Measurements from ENCODE around the gene BCDIN3D. TPM values are rescaled to one million over a fixed set of nuclear protein-coding genes. Genes with fewer than 3 reads are reported as not detected.
"Not testable (repeated sequence)": the region's sequence is repeated elsewhere in the genome, so short reads cannot be mapped to it uniquely, and the experiment has no call there.

BCDIN3D gene
- total and polyA plus RNA-seq, 3 experiments from 2014 or later = 6.4 to 7.6 (median 6.5) TPM

DNA sequence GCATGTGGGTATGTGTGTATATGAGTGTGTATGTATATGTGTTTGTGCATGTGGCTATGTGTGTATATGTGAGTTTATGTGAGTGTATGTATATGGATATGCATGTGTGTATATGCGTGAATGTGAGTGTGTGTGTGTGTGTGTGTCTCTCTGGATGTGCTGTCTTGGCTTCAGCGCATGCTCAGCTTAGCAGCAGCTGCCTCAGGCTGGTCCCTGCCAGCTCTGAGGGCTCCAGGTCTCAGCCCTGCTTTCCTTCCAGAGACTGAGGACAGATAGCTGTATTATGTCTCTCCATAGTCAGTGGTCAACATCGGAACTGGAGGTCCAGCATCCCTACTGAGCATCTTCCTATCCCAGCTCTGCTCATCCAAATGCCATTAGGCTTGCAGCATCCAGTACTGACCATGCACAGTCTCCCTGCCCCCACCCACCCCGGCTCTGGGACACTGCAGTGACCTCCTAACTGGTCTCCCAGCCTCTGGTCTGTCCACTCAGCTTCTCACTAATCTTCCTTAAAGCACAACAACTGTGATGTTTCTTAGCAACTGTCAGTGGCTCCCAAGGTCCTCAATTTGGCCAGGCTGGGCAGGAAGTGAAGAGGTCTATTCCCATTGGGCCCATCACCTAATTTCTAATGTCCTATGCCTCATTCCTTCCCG is 38.0 kb upstream of the BCDIN3D start:
- Mint-ChIP-seq H3K4me1 (no peaks in the 10 kb centered on the region), H3K27ac (no peak overlapping the region), H3K9me3 (no peaks in the 10 kb centered on the region), H3K27me3 (peaks cover 0 to 12% of the 10 kb centered on the region in 2 donors), H3K36me3 (no peaks in the 10 kb centered on the region), H3K4me3 (no peak overlapping the region)
- no peak overlapping the region for H3K27ac ChIP-seq (ENCODE audit: low read depth, low read length)
- ChIA-PET POLR2A (no interaction called here), CTCF (interaction anchor here (1.9 kb wide), 1 partner anchor 14 kb away, joined by 6 read pairs; no protein-coding TSS in a partner anchor)
- no peak overlapping the region for H3K4me3 ChIP-seq (ENCODE audit: low read length)
- H3K27me3 ChIP-seq (ENCODE audit: insufficient read depth, low read length, poor library complexity, severe bottlenecking) = no peaks in the 10 kb centered on the region
- no peaks in the 10 kb centered on the region for H3K4me1 ChIP-seq (ENCODE audit: insufficient read depth, low read length)
- no peaks in the 10 kb centered on the region for H3K36me3 ChIP-seq (ENCODE audit: insufficient read depth, low read length)
- no peaks in the 10 kb centered on the region for H3K9me3 ChIP-seq (ENCODE audit: low read length)
- DNase-seq = no peak

DNA sequence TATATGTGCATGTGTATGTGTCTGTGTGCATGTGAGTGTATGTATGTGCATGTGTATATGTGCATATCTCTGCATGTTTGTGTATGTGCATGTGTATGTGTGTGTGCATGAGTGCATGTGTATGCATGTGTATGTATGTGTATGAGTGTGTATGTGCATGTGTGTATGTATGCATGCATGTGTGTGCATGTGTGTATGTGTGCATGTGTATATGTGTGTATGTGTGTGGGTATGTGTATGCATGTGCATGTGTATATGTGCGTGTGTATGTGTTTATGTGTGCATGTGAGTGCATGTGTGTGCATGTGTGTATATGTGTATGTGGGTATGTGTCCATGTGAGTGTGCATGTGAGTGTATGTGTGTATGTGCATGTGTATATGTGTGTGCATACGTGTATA is 36.2 kb upstream of the BCDIN3D start:
- H3K27me3 ChIP-seq (ENCODE audit: insufficient read depth, low read length, poor library complexity, severe bottlenecking); H3K9me3 Mint-ChIP-seq; H3K27me3 Mint-ChIP-seq; H3K36me3 ChIP-seq (ENCODE audit: insufficient read depth, low read length); H3K4me1 Mint-ChIP-seq; H3K27ac ChIP-seq (ENCODE audit: low read depth, low read length); H3K4me1 ChIP-seq (ENCODE audit: insufficient read depth, low read length); DNase-seq; CTCF ChIA-PET; H3K9me3 ChIP-seq (ENCODE audit: low read length); H3K4me3 ChIP-seq (ENCODE audit: low read length); H3K4me3 Mint-ChIP-seq; POLR2A ChIA-PET; H3K36me3 Mint-ChIP-seq: not testable (repeated sequence)
- H3K27ac Mint-ChIP-seq = peak overlapping the region in 1 of 8 donors; percentile 58

DNA sequence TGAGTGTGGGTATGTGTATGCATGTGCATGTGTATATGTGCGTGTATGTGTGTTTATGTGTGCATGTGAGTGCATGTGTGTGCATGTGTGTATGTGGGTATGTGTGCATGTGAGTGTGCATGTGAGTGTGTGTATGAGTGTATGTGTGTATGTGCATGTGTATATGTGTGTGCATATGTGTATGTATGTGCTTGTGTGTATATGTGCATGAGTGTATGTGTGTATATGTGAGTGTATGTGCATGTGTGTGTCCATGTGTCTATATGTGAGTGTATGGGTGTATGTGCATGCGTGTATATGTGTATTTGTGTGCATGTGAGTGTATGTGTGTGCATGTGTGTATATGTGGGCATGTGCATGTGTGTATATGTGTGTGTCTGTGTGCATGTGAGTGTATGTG is 35.1 kb upstream of the BCDIN3D start:
- no peak overlapping the region for H3K4me3 ChIP-seq (ENCODE audit: low read length)
- DNase-seq = no peak
- H3K36me3 ChIP-seq (ENCODE audit: insufficient read depth, low read length) = no peaks in the 10 kb centered on the region
- H3K9me3 ChIP-seq (ENCODE audit: low read length) = no peaks in the 10 kb centered on the region
- Mint-ChIP-seq H3K27ac (peak overlapping the region in 1 of 8 donors; percentile 14), H3K4me3 (no peak overlapping the region), H3K9me3 (no peaks in the 10 kb centered on the region), H3K4me1 (no peaks in the 10 kb centered on the region), H3K36me3 (no peaks in the 10 kb centered on the region), H3K27me3 (peaks cover 2 to 4% of the 10 kb centered on the region in 2 donors)
- no peaks in the 10 kb centered on the region for H3K27me3 ChIP-seq (ENCODE audit: insufficient read depth, low read length, poor library complexity, severe bottlenecking)
- POLR2A ChIA-PET = no interaction called here
- no peak overlapping the region for H3K27ac ChIP-seq (ENCODE audit: low read depth, low read length)
- no peaks in the 10 kb centered on the region for H3K4me1 ChIP-seq (ENCODE audit: insufficient read depth, low read length)
- CTCF ChIA-PET = no interaction called here

DNA sequence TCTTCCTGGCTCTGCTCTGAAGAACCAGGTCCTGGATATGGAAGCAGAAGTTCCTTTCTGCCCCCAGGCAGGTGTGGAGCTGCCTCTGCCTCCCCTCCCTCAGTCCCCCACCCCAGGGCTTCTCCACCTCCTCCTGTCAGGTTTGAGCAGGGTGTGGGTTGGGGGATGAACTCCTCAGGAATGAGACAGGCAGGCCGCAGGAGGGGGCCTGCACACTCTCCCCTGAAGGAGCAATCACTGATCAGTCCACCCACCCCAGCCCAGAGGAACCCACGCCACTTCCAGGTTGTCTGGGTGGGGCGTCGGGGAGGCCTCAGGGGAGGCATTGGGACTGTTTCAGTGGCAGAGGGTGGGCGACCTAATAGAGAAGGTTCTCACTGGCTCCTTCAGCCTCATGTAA is 34.2 kb upstream of the BCDIN3D start:
- no peaks in the 10 kb centered on the region for H3K4me1 ChIP-seq (ENCODE audit: insufficient read depth, low read length)

DNA sequence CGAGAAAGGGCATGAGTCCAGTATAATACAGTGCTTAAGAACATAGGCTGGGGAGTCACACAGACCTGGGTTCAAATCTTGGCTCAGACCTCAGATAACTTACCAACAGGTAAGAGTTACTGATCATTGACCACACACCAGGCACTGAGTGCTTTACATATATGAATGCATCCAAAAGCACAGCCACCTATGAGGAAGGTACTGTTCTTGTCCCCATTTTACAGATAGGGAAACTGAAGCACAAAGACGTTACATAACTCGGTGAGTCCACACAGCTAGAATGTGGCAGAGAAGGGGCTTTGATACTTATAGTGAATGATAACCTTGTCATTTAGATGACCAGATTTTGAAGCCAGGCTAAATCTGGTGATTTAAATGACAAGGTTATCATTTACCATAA is 33.2 kb upstream of the BCDIN3D start:
- CTCF ChIA-PET = no interaction called here

More for the DNA sequence above, 34.2 kb upstream of the BCDIN3D start:
- H3K4me3 ChIP-seq (ENCODE audit: low read length) = no peak overlapping the region
- H3K9me3 ChIP-seq (ENCODE audit: low read length) = no peaks in the 10 kb centered on the region
- Mint-ChIP-seq H3K27ac (no peak overlapping the region), H3K27me3 (peaks cover 4 to 5% of the 10 kb centered on the region in 2 donors), H3K36me3 (no peaks in the 10 kb centered on the region), H3K4me3 (no peak overlapping the region), H3K9me3 (no peaks in the 10 kb centered on the region), H3K4me1 (no peaks in the 10 kb centered on the region)
- H3K27me3 ChIP-seq (ENCODE audit: insufficient read depth, low read length, poor library complexity, severe bottlenecking) = no peaks in the 10 kb centered on the region
- H3K27ac ChIP-seq (ENCODE audit: low read depth, low read length) = no peak overlapping the region
- DNase-seq = no peak
- ChIA-PET CTCF (no interaction called here), POLR2A (no interaction called here)
- no peaks in the 10 kb centered on the region for H3K36me3 ChIP-seq (ENCODE audit: insufficient read depth, low read length)

DNA sequence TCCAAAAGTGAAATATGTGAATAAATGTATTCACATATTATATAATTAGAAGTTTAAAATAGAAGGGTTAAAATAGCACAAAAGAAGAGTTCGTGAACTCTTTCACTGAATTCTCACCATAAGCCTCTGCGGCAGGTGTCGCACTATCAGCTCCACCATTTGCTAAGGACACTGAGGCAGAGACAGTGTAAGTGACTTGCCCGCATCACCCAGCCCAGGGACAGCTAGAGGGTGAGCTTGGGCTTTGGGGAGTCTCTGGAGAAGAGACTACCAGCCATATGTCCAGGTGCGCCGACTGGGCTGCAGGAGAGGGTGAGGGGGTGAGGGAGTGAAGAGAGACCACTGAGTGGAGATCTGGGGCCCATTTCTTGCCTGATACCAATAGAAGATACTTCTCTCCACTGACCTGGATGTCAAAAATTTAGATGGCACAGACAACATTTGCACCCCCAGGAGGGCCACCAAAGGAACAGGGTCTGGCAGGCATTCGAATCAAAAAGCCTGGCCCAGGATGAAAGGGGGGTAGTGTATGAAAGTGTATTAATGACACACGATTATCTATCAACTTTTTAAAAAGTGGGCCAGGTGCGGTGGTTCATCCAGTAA is 32.3 kb upstream of the BCDIN3D start:
- no peaks in the 10 kb centered on the region for H3K36me3 ChIP-seq (ENCODE audit: insufficient read depth, low read length)
- Mint-ChIP-seq H3K27ac (no peak overlapping the region), H3K9me3 (no peaks in the 10 kb centered on the region), H3K36me3 (no peaks in the 10 kb centered on the region), H3K4me3 (no peak overlapping the region), H3K4me1 (no peaks in the 10 kb centered on the region), H3K27me3 (peaks cover 4 to 6% of the 10 kb centered on the region in 2 donors)
- H3K9me3 ChIP-seq (ENCODE audit: low read length) = no peaks in the 10 kb centered on the region
- ChIA-PET CTCF (no interaction called here), POLR2A (no interaction called here)
- H3K27me3 ChIP-seq (ENCODE audit: insufficient read depth, low read length, poor library complexity, severe bottlenecking) = no peaks in the 10 kb centered on the region
- H3K4me3 ChIP-seq (ENCODE audit: low read length) = no peak overlapping the region
- no peak for DNase-seq
- no peak overlapping the region for H3K27ac ChIP-seq (ENCODE audit: low read depth, low read length)
- H3K4me1 ChIP-seq (ENCODE audit: insufficient read depth, low read length) = no peaks in the 10 kb centered on the region

More for the DNA sequence above, 33.2 kb upstream of the BCDIN3D start:
- Mint-ChIP-seq H3K9me3 (no peaks in the 10 kb centered on the region), H3K4me1 (no peaks in the 10 kb centered on the region), H3K27me3 (peaks cover 4 to 6% of the 10 kb centered on the region in 2 donors), H3K4me3 (no peak overlapping the region), H3K36me3 (no peaks in the 10 kb centered on the region), H3K27ac (no peak overlapping the region)
- Histone ChIP-seq H3K36me3 (ENCODE audit: insufficient read depth, low read length) (no peaks in the 10 kb centered on the region), H3K27me3 (ENCODE audit: insufficient read depth, low read length, poor library complexity, severe bottlenecking) (no peaks in the 10 kb centered on the region), H3K27ac (ENCODE audit: low read depth, low read length) (no peak overlapping the region), H3K9me3 (ENCODE audit: low read length) (no peaks in the 10 kb centered on the region), H3K4me1 (ENCODE audit: insufficient read depth, low read length) (no peaks in the 10 kb centered on the region), H3K4me3 (ENCODE audit: low read length) (no peak overlapping the region)
- DNase-seq = no peak
- POLR2A ChIA-PET = no interaction called here

DNA sequence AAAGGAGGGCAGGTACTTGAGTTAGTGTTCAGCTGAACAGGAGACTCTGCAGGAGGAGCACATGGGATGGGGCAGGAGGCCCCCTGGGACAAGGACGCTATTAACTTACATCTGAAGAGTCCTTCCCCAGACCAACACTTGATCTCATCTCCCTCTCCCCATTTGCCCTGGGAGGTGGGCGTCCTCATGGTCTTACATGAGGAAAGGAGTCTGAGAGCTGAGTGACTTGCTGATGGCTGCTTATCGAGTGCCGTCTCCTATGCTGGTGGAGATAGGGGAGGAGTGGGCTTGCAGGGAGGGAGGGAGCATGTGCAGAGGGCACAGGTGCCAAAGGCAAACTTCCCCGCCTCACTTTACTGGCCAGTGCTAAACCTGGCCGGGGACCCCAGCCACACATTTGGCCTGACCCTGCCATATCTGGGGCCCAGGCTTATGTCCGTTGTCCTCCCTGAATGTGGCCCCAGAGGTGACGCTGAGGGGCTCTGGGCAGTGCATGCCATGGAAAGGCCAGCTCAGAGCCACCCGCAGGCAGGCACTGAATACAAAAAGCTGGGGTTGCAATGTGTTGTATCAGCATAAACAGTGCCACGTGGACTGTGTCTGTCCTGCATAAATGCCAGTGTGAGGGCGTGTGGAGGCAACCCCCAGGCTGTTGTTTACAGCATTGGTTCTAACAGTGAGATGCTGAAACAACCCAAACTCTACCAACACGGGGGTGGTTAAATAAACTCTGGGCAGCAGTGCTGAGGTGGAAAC is 31.4 kb upstream of the BCDIN3D start:
- Histone ChIP-seq H3K4me3 (ENCODE audit: low read length) (no peak overlapping the region), H3K27me3 (ENCODE audit: insufficient read depth, low read length, poor library complexity, severe bottlenecking) (no peaks in the 10 kb centered on the region), H3K9me3 (ENCODE audit: low read length) (no peaks in the 10 kb centered on the region), H3K4me1 (ENCODE audit: insufficient read depth, low read length) (no peaks in the 10 kb centered on the region), H3K27ac (ENCODE audit: low read depth, low read length) (no peak overlapping the region), H3K36me3 (ENCODE audit: insufficient read depth, low read length) (no peaks in the 10 kb centered on the region)
- CTCF ChIA-PET = no interaction called here
- no peak overlapping the region for H3K4me3 Mint-ChIP-seq
- POLR2A ChIA-PET = no interaction called here
- no peaks in the 10 kb centered on the region for H3K4me1 Mint-ChIP-seq
- peaks cover 4 to 6% of the 10 kb centered on the region in 2 donors for H3K27me3 Mint-ChIP-seq
- H3K36me3 Mint-ChIP-seq = no peaks in the 10 kb centered on the region
- no peak for DNase-seq
- H3K27ac Mint-ChIP-seq = no peak overlapping the region
- no peaks in the 10 kb centered on the region for H3K9me3 Mint-ChIP-seq

DNA sequence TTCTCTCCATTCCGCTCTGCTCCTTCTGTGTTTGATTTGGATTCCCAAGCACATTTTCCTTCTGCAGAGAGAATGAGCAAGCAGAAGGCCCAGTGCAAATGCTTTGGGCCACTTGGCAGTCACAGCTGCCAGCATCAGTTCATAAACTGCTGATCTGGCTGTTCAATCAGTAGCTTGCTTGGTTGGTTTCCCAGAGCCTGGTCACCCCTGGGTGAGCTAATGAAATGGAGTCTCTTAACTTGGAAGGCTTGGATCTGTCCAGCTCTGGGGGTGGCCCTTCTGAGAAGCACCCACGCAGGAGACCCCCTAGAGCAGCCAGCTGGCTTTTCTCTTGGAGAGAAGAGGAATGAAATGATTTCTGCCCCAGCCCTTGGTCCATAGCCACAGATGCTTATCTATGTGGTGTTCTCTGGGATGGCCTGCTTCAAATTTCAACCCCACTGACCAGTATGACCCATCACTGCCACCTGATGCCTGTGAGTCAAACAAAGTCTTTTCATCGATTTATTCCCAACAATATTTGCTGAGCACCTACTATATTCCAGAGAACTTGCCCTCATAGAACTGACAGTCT is 30.5 kb upstream of the BCDIN3D start:
- Histone ChIP-seq H3K27ac (ENCODE audit: low read depth, low read length) (no peak overlapping the region), H3K27me3 (ENCODE audit: insufficient read depth, low read length, poor library complexity, severe bottlenecking) (no peaks in the 10 kb centered on the region), H3K36me3 (ENCODE audit: insufficient read depth, low read length) (no peaks in the 10 kb centered on the region), H3K9me3 (ENCODE audit: low read length) (no peaks in the 10 kb centered on the region), H3K4me1 (ENCODE audit: insufficient read depth, low read length) (no peaks in the 10 kb centered on the region), H3K4me3 (ENCODE audit: low read length) (no peak overlapping the region)
- Mint-ChIP-seq H3K27me3 (peaks cover 4 to 6% of the 10 kb centered on the region in 2 donors), H3K27ac (no peak overlapping the region), H3K4me3 (no peak overlapping the region), H3K9me3 (no peaks in the 10 kb centered on the region), H3K4me1 (no peaks in the 10 kb centered on the region), H3K36me3 (no peaks in the 10 kb centered on the region)
- ChIA-PET CTCF (no interaction called here), POLR2A (no interaction called here)
- DNase-seq = no peak
